A549 treated with RU486 at 1 μM for 4 hours (cell line): ENCODE measurements around the gene NEU1. TPM values are rescaled to one million over a fixed set of nuclear protein-coding genes. Genes with fewer than 3 reads are reported as not detected.

Experiments used
- total RNA-seq: library from RNA; stranded (reverse); fragments of 200-300 nt; extraction: Qiagen RNA extraction; gene quantifications from 5 replicates; pipeline ENCODE4 v1.2.3, GENCODE V29; 2022; ENCODE audit warnings: low read depth

Gene NEU1
- 21.7 to 35.4 TPM (median 28.7 TPM) in 5 replicates for total RNA-seq

DNA sequence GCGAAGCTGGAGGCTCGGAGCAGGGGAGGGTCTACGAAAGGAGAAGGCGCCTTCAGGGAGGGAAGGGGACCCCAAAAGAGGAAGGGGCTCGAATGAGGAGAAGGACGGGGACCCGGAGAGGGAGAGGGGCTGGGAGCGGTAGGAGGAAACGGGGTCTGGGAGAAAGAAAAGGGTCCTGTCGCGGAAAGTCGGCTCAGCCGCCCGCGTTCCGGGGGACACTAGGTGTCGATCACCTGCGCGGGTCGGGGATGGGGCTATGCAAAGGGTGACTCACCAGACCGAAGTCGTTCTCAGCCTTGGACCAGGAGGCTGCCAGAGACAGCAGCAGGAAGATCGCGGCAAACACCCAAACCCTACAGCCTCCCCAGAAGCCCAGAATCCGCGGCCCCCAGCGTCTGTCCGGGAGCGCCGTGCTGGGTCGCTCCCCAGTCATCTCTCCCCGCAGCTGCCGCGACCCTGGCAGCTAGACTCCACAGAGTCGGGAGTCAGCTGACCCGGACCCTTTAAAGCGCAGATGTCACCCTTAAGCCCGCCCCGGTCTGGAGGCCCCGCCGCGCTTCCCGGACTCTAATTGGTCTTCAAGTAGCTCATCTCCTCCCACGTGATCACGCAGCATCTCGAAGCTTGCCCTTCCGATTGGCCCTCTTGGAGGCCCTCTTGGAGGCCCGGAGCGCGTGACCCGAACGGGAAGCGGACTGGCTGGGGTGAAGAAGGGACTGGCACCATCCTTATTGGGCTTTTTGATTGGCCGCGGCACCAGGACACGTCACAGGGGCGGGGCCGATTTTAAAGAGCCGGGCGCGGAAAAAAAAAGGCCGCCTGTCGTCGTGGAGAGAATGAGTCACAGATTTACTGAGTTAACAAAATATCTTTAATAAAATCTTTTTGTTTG, at the start of gene NEU1:
Gene NEU1, minus strand, starts transcription at position 478 of the 892 bp plus-strand sequence. Its CDS starts 45 bp downstream, at position 433.

GRCh38 chr6:31901953-31902643, 39.5 kb upstream of the NEU1 start, which contains the start of gene ZBTB12:
Gene ZBTB12, minus strand, starts transcription at chr6:31902086. Its CDS starts 781 bp downstream, at chr6:31901305.

GRCh38 chr6:31897612-31898382, 35.2 kb upstream of the NEU1 start, which contains the start of gene EHMT2:
Gene EHMT2, minus strand, starts transcription at chr6:31897698. Its CDS starts 21 bp downstream, at chr6:31897677.

DNA sequence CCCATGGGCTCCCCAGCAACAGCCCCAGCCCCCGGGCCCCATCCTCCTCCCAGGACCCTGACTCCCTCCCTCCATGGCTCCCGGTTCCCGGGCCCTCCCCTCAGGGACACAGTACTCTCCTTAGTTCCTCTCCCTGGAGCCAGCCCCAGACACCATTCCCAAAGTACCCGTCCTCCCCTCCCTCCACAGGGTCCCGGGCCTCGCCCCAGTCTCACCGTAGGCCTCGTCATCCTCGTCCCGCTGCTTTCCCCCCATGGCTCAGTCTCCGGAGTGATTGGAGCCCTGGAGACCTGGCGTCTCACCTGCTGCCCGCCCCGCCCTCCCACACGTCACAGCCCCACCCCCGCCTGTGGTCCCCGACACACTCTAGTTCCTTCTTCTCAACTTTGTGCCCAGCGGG, 16.1 kb upstream of the NEU1 start, which contains the start of gene SLC44A4:
Gene SLC44A4, minus strand, starts transcription at position 272 of the 400 bp plus-strand sequence. Its CDS starts 17 bp downstream, at position 255.

DNA sequence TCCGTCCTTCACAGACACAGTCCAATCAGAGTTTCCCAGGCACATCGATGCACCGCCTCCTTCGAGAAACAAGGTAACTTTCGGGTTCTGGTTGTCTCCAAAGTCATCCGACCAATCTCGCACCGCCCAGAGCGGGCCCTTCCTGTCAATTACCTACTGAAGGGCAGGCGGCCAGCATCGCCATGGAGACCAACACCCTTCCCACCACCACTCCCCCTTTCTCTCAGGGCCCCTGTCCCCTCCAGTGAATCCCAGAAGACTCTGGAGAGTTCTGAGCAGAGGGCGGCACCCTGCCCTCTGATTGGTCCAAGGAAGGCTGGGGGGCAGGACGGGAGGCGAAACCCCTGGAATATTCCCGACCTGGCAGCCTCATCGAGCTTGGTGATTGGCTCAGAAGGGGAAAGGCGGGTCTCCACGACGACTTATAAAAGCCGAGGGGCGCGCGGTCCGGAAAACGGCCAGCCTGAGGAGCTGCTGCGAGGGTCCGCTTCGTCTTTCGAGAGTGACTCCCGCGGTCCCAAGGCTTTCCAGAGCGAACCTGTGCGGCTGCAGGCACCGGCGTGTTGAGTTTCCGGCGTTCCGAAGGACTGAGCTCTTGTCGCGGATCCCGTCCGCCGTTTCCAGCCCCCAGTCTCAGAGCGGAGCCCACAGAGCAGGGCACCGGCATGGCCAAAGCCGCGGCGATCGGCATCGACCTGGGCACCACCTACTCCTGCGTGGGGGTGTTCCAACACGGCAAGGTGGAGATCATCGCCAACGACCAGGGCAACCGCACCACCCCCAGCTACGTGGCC, 35.1 kb downstream of the NEU1 start, which contains the start of gene HSPA1B:
Gene HSPA1B, plus strand, starts transcription at position 453 of the 794 bp plus-strand sequence. Its CDS starts 213 bp downstream, at position 666.

DNA sequence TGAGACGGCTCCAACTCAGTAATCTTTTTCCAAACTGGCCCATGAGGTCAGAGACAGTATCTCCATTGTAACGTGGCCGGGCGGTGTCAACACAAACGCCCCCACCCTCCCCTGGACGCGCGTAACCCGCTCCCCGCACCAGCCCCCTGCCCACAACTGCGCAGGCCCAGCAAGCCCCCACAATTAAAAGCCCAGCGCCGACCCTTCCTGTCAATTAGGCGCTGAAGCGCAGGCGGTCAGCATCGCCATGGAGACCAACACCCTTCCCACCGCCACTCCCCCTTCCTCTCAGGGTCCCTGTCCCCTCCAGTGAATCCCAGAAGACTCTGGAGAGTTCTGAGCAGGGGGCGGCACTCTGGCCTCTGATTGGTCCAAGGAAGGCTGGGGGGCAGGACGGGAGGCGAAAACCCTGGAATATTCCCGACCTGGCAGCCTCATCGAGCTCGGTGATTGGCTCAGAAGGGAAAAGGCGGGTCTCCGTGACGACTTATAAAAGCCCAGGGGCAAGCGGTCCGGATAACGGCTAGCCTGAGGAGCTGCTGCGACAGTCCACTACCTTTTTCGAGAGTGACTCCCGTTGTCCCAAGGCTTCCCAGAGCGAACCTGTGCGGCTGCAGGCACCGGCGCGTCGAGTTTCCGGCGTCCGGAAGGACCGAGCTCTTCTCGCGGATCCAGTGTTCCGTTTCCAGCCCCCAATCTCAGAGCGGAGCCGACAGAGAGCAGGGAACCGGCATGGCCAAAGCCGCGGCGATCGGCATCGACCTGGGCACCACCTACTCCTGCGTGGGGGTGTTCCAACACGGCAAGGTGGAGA, 47.4 kb downstream of the NEU1 start, which contains the start of the genes HSPA1A and HSPA1L:
Gene HSPA1A, plus strand, starts transcription at position 519 of the 814 bp plus-strand sequence. Its CDS starts 214 bp downstream, at position 733.
Gene HSPA1L, minus strand, starts transcription at position 259 of the 814 bp plus-strand sequence. CDS start 3,311 bp downstream, outside the sequence.

Other genes starting within 250 kb of the NEU1 start
- not detected in 5 replicates for gene AIF1, start 247.6 kb downstream of the NEU1 start, total RNA-seq
- 64.9 to 89.6 TPM (median 85.2 TPM) in 5 replicates for gene PRRC2A, start 242.1 kb downstream of the NEU1 start, total RNA-seq
- gene BAG6, start 210.2 kb downstream of the NEU1 start, total RNA-seq: 107 to 155 TPM (median 142 TPM) in 5 replicates
- gene APOM, start 206.9 kb downstream of the NEU1 start, total RNA-seq: 2.8 to 3.3 TPM (median 2.9 TPM) in 5 replicates
- 10.4 to 12.9 TPM (median 12.5 TPM) in 5 replicates for gene C6orf47, start 202.0 kb downstream of the NEU1 start, total RNA-seq
- gene GPANK1, start 197.8 kb downstream of the NEU1 start, total RNA-seq: 10.0 to 13.7 TPM (median 13.3 TPM) in 5 replicates
- gene CSNK2B, start 196.7 kb downstream of the NEU1 start, total RNA-seq: 168 to 197 TPM (median 178 TPM) in 5 replicates
- 3.7 to 6.0 TPM (median 4.3 TPM) in 5 replicates for gene LY6G5B, start 192.8 kb downstream of the NEU1 start, total RNA-seq
- gene LY6G5C, start 181.8 kb downstream of the NEU1 start, total RNA-seq: 0.77 to 1.9 TPM (median 1.2 TPM) in 5 replicates
- 14.1 to 20.1 TPM (median 18.3 TPM) in 5 replicates for gene ABHD16A, start 159.5 kb downstream of the NEU1 start, total RNA-seq
- not detected in 5 replicates for gene LY6G6F, start 156.0 kb downstream of the NEU1 start, total RNA-seq
- not detected in 5 replicates for gene LY6G6D, start 147.5 kb downstream of the NEU1 start, total RNA-seq
- 0.20 TPM in 1 of 5 replicates, not detected in the others for gene LY6G6C, start 141.1 kb downstream of the NEU1 start, total RNA-seq
- gene MPIG6B, start 139.4 kb downstream of the NEU1 start, total RNA-seq: not detected in 5 replicates
- 26.5 to 32.4 TPM (median 29.4 TPM) in 5 replicates for gene DDAH2, start 133.5 kb downstream of the NEU1 start, total RNA-seq
- 476 to 542 TPM (median 495 TPM) in 5 replicates for gene CLIC1, start 126.3 kb downstream of the NEU1 start, total RNA-seq
- 10.2 to 14.3 TPM (median 13.0 TPM) in 5 replicates for gene MSH5, start 122.8 kb downstream of the NEU1 start, total RNA-seq
- 2.0 to 4.2 TPM (median 3.7 TPM) in 5 replicates for gene SAPCD1, start 100.2 kb downstream of the NEU1 start, total RNA-seq
- gene VWA7, start 85.5 kb downstream of the NEU1 start, total RNA-seq: 1.2 to 2.0 TPM (median 1.7 TPM) in 5 replicates
- 50.9 to 59.8 TPM (median 55.8 TPM) in 5 replicates for gene VARS1, start 67.1 kb downstream of the NEU1 start, total RNA-seq
- 54.4 to 77.8 TPM (median 60.7 TPM) in 5 replicates for gene LSM2, start 55.9 kb downstream of the NEU1 start, total RNA-seq
- 1.2 to 1.5 TPM (median 1.2 TPM) in 5 replicates for gene HSPA1L, start 47.5 kb downstream of the NEU1 start, total RNA-seq
- gene HSPA1A, start 47.3 kb downstream of the NEU1 start, total RNA-seq: 157 to 340 TPM (median 232 TPM) in 5 replicates
- gene HSPA1B, start 35.1 kb downstream of the NEU1 start, total RNA-seq: 120 to 260 TPM (median 177 TPM) in 5 replicates
- gene SLC44A4, start 16.2 kb upstream of the NEU1 start, total RNA-seq: 0.07 to 0.30 TPM in 2 of 5 replicates, not detected in the others
- gene EHMT2, start 34.9 kb upstream of the NEU1 start, total RNA-seq: 22.5 to 32.0 TPM (median 30.5 TPM) in 5 replicates
- 3.1 to 4.9 TPM (median 4.2 TPM) in 5 replicates for gene ZBTB12, start 39.3 kb upstream of the NEU1 start, total RNA-seq
- 0.15 to 0.45 TPM (median 0.35 TPM) in 5 replicates for gene C2, start 64.9 kb upstream of the NEU1 start, total RNA-seq
- 2.0 to 3.3 TPM (median 2.9 TPM) in 5 replicates for gene CFB, start 83.3 kb upstream of the NEU1 start, total RNA-seq
- gene NELFE, start 96.2 kb upstream of the NEU1 start, total RNA-seq: 75.3 to 97.3 TPM (median 88.3 TPM) in 5 replicates
- 19.8 to 25.9 TPM (median 24.7 TPM) in 5 replicates for gene SKIC2, start 96.4 kb upstream of the NEU1 start, total RNA-seq
- 11.0 to 14.3 TPM (median 11.9 TPM) in 5 replicates for gene DXO, start 109.3 kb upstream of the NEU1 start, total RNA-seq
- gene C4A, start 119.2 kb upstream of the NEU1 start, total RNA-seq: 0.50 to 1.7 TPM (median 0.99 TPM) in 5 replicates
- 0.34 to 1.5 TPM (median 0.57 TPM) in 5 replicates for gene C4B, start 152.0 kb upstream of the NEU1 start, total RNA-seq
- not detected in 5 replicates for gene CYP21A2, start 175.6 kb upstream of the NEU1 start, total RNA-seq
- gene TNXB, start 246.5 kb upstream of the NEU1 start, total RNA-seq: 0.54 to 0.95 TPM (median 0.63 TPM) in 5 replicates